K562 (cell line): Measurements from ENCODE around the gene CDX1.

Experiments
- CREB1 ChIP-seq, 2 experiments: sonication (generic) in 1 of 2; formaldehyde crosslinking in 1 of 2; IDR thresholded peaks; 2 replicates each; pipeline versions ENCODE4 v1.6.1 to v1.8.0; 2012 to 2022; ENCODE audit warnings: inconsistent platforms in 1 of 2, mild to moderate bottlenecking in 1 of 2, missing genetic modification reagents in 1 of 2, moderate library complexity in 1 of 2
- POLR2A ChIP-seq: fragments of 450-650 bp; conservative IDR thresholded peaks from 2 replicates; pipeline ENCODE4 v1.6.1; 2016
- POLR2AphosphoS5 ChIP-seq: IDR thresholded peaks from 2 replicates; pipeline ENCODE4 v1.6.1; 2011; ENCODE audit warnings: mild to moderate bottlenecking, low read depth, low read length, moderate library complexity; ENCODE audit not compliant: control insufficient read depth, insufficient read depth
- RERE ChIP-seq: sonication (generic); formaldehyde crosslinking; IDR thresholded peaks from 2 replicates; pipeline ENCODE4 v1.8.0; 2023; ENCODE audit warnings: missing genetic modification reagents, mild to moderate bottlenecking, borderline replicate concordance
- SIX5 ChIP-seq, 2 experiments: IDR thresholded peaks; 2 replicates each; pipeline ENCODE4 v1.6.1; 2011; ENCODE audit warnings: low read length in 2 of 2, borderline replicate concordance in 1 of 2, low read depth in 1 of 2, mild to moderate bottlenecking in 1 of 2, moderate library complexity in 1 of 2; ENCODE audit not compliant: insufficient read depth in 1 of 2
- YY1 ChIP-seq, 3 experiments: IDR thresholded peaks; 2 replicates each; pipeline ENCODE4 v1.6.1; 2011; ENCODE audit warnings: low read length in 2 of 3, mild to moderate bottlenecking in 2 of 3, moderate library complexity in 2 of 3, borderline replicate concordance in 1 of 3, control low read depth in 1 of 3, low read depth in 1 of 3; ENCODE audit not compliant: insufficient read depth in 3 of 3, insufficient replicate concordance in 2 of 3, control insufficient read depth in 1 of 3, insufficient read length in 1 of 3; ENCODE audit errors: extremely low read depth in 1 of 3
- ZBTB34 ChIP-seq: fragments of 250-450 bp; sonication (Bioruptor Pico); IDR thresholded peaks from 2 replicates; pipeline ENCODE4 v1.8.0; 2021; ENCODE audit warnings: mild to moderate bottlenecking, moderate library complexity
- ZBTB43 ChIP-seq: sonication (generic); formaldehyde crosslinking; IDR thresholded peaks from 2 replicates; pipeline ENCODE4 v1.8.0; 2023; ENCODE audit warnings: mild to moderate bottlenecking, missing genetic modification reagents
- ZNF239 ChIP-seq: fragments of 250-450 bp; sonication (Bioruptor Pico); IDR thresholded peaks from 2 replicates; pipeline ENCODE4 v1.4.0; 2020; ENCODE audit warnings: mild to moderate bottlenecking
- ZNF280B ChIP-seq: fragments of 250-450 bp; sonication (Bioruptor Pico); IDR thresholded peaks from 2 replicates; pipeline ENCODE4 v1.5.1; 2021; ENCODE audit warnings: mild to moderate bottlenecking
- TF ChIP-seq, protein P1 (sequence below): sonication (generic); formaldehyde crosslinking; IDR thresholded peaks from 2 replicates; pipeline ENCODE4 v1.8.0; 2023; ENCODE audit warnings: mild to moderate bottlenecking, missing genetic modification reagents
- TF ChIP-seq, protein P2 (sequence below), 3 experiments: IDR thresholded peaks in 2 of 3; conservative IDR thresholded peaks in 1 of 3; 2 replicates each; pipeline ENCODE4 v1.5.1; 2011 to 2012; ENCODE audit warnings: low read length in 3 of 3, mild to moderate bottlenecking in 3 of 3, control low read depth in 2 of 3, improper control_type of control experiment in 1 of 3, inconsistent platforms in 1 of 3, low read depth in 1 of 3, mixed read lengths in 1 of 3, moderate library complexity in 1 of 3; ENCODE audit not compliant: insufficient read depth in 2 of 3
- TF ChIP-seq, protein P3 (sequence below): sonication (generic); formaldehyde crosslinking; IDR thresholded peaks from 2 replicates; pipeline ENCODE4 v1.9.0; 2022; ENCODE audit warnings: mild to moderate bottlenecking, missing genetic modification reagents

GRCh38 chr5:150149618-150150017, 17.0 kb upstream of the CDX1 start:
- no peak for TF ChIP-seq ZNF280B (CRISPR knock-in tag)
- no peak for TF ChIP-seq YY1 (IDR thresholded peaks at IDR 0.05; ENCODE audit: borderline replicate concordance in 1 of 3, control insufficient read depth in 1 of 3, extremely low read depth in 1 of 3, insufficient read depth in 3 of 3, insufficient read length in 1 of 3, insufficient replicate concordance in 2 of 3, low read depth in 1 of 3, low read length in 2 of 3)
- TF ChIP-seq CREB1 (IDR thresholded peaks at IDR 0.05), result no peak
- no peak for TF ChIP-seq CREB1 (CRISPR knock-in tag; IDR thresholded peaks at IDR 0.05)
- TF ChIP-seq ZBTB34 (CRISPR knock-in tag), result no peak
- no peak for TF ChIP-seq RERE
- no peak for TF ChIP-seq POLR2A
- TF ChIP-seq, protein P1, sequence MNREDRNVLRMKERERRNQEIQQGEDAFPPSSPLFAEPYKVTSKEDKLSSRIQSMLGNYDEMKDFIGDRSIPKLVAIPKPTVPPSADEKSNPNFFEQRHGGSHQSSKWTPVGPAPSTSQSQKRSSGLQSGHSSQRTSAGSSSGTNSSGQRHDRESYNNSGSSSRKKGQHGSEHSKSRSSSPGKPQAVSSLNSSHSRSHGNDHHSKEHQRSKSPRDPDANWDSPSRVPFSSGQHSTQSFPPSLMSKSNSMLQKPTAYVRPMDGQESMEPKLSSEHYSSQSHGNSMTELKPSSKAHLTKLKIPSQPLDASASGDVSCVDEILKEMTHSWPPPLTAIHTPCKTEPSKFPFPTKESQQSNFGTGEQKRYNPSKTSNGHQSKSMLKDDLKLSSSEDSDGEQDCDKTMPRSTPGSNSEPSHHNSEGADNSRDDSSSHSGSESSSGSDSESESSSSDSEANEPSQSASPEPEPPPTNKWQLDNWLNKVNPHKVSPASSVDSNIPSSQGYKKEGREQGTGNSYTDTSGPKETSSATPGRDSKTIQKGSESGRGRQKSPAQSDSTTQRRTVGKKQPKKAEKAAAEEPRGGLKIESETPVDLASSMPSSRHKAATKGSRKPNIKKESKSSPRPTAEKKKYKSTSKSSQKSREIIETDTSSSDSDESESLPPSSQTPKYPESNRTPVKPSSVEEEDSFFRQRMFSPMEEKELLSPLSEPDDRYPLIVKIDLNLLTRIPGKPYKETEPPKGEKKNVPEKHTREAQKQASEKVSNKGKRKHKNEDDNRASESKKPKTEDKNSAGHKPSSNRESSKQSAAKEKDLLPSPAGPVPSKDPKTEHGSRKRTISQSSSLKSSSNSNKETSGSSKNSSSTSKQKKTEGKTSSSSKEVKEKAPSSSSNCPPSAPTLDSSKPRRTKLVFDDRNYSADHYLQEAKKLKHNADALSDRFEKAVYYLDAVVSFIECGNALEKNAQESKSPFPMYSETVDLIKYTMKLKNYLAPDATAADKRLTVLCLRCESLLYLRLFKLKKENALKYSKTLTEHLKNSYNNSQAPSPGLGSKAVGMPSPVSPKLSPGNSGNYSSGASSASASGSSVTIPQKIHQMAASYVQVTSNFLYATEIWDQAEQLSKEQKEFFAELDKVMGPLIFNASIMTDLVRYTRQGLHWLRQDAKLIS, result no peak
- TF ChIP-seq, protein P2, sequence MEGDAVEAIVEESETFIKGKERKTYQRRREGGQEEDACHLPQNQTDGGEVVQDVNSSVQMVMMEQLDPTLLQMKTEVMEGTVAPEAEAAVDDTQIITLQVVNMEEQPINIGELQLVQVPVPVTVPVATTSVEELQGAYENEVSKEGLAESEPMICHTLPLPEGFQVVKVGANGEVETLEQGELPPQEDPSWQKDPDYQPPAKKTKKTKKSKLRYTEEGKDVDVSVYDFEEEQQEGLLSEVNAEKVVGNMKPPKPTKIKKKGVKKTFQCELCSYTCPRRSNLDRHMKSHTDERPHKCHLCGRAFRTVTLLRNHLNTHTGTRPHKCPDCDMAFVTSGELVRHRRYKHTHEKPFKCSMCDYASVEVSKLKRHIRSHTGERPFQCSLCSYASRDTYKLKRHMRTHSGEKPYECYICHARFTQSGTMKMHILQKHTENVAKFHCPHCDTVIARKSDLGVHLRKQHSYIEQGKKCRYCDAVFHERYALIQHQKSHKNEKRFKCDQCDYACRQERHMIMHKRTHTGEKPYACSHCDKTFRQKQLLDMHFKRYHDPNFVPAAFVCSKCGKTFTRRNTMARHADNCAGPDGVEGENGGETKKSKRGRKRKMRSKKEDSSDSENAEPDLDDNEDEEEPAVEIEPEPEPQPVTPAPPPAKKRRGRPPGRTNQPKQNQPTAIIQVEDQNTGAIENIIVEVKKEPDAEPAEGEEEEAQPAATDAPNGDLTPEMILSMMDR (IDR thresholded peaks at IDR 0.05 in 2 of 3, conservative IDR thresholded peaks at IDR 0.05 in 1 of 3; ENCODE audit: insufficient read depth in 2 of 3, low read depth in 1 of 3, low read length in 3 of 3), result no peak
- TF ChIP-seq SIX5 (IDR thresholded peaks at IDR 0.05; ENCODE audit: borderline replicate concordance in 1 of 2, insufficient read depth in 1 of 2, low read depth in 1 of 2, low read length in 2 of 2), result no peak
- TF ChIP-seq, protein P3, sequence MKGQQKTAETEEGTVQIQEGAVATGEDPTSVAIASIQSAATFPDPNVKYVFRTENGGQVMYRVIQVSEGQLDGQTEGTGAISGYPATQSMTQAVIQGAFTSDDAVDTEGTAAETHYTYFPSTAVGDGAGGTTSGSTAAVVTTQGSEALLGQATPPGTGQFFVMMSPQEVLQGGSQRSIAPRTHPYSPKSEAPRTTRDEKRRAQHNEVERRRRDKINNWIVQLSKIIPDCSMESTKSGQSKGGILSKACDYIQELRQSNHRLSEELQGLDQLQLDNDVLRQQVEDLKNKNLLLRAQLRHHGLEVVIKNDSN (CRISPR knock-in tag), result no peak
- TF ChIP-seq POLR2AphosphoS5, result no peak
- TF ChIP-seq ZBTB43 (CRISPR knock-in tag), result no peak
- TF ChIP-seq ZNF239 (CRISPR knock-in tag), result no peak
